DOHH2 (cell line): ENCODE results near the gene YWHAQ.
"Not testable (repeated sequence)": the region's sequence is repeated elsewhere in the genome, so short reads cannot be mapped to it uniquely, and the experiment has no call there.

Experiments
- H3F3A ChIP-seq: fragments of 200-600 bp; sonication (generic), shearing (Covaris generic); 2 replicates; pipeline ENCODE4 v1.6.0; 2016; ENCODE audit warnings: antibody characterized with exemption, mild to moderate bottlenecking; ENCODE audit not compliant: control insufficient read depth, insufficient read depth
- H3K27ac ChIP-seq: fragments of 200-600 bp; sonication (generic); 2 replicates; pipeline ENCODE4 v1.5.1; 2014; ENCODE audit warnings: low read depth, mild to moderate bottlenecking, low read length, moderate library complexity
- H3K27me3 ChIP-seq: fragments of 200-600 bp; sonication (generic); 2 replicates; pipeline ENCODE4 v1.6.1; 2014; ENCODE audit warnings: mild to moderate bottlenecking, low read length, mixed read lengths; ENCODE audit not compliant: control insufficient read depth
- H3K36me3 ChIP-seq: fragments of 200-600 bp; sonication (generic); 2 replicates; pipeline ENCODE4 v1.6.1; 2014; ENCODE audit warnings: mild to moderate bottlenecking, low read length, moderate library complexity, mixed read lengths; ENCODE audit not compliant: control insufficient read depth
- H3K4me1 ChIP-seq: fragments of 200-600 bp; sonication (generic); 2 replicates; pipeline ENCODE4 v1.6.1; 2014; ENCODE audit warnings: mild to moderate bottlenecking, low read length, mixed read lengths; ENCODE audit not compliant: control insufficient read depth
- H3K4me2 ChIP-seq: fragments of 200-600 bp; sonication (generic); 2 replicates; pipeline ENCODE4 v1.6.0; 2014; ENCODE audit warnings: mild to moderate bottlenecking, low read length, moderate library complexity
- H3K4me3 ChIP-seq: fragments of 200-600 bp; sonication (generic); 2 replicates; pipeline ENCODE4 v1.5.1; 2014; ENCODE audit warnings: mild to moderate bottlenecking, low read length, mixed read lengths
- H3K79me2 ChIP-seq: fragments of 200-600 bp; sonication (generic); 2 replicates; pipeline ENCODE4 v1.6.1; 2014; ENCODE audit warnings: mild to moderate bottlenecking, low read length, mixed read lengths; ENCODE audit not compliant: control insufficient read depth
- H3K9me2 ChIP-seq: fragments of 200-600 bp; sonication (generic); replicated peaks from 2 replicates; pipeline ENCODE4 v1.6.1; 2014; ENCODE audit warnings: mild to moderate bottlenecking, low read length, mixed read lengths; ENCODE audit not compliant: control insufficient read depth
- H3K9me3 ChIP-seq: fragments of 200-600 bp; sonication (generic); 2 replicates; pipeline ENCODE4 v1.6.1; 2014; ENCODE audit warnings: antibody characterized with exemption, low read length, mixed read lengths; ENCODE audit not compliant: control insufficient read depth, insufficient read depth
- H4K20me1 ChIP-seq: fragments of 200-600 bp; sonication (generic); 2 replicates; pipeline ENCODE4 v1.6.0; 2014; ENCODE audit warnings: low read depth, mild to moderate bottlenecking, antibody characterized with exemption, low read length, moderate library complexity; ENCODE audit not compliant: control insufficient read depth, insufficient read depth
- CTCF ChIP-seq: fragments of 200-600 bp; sonication (generic); IDR thresholded peaks from one replicate; pipeline ENCODE4 v1.5.1; 2014; ENCODE audit warnings: antibody characterized with exemption, mild to moderate bottlenecking, low read depth, low read length; ENCODE audit not compliant: poor library complexity, severe bottlenecking
- EZH2phosphoT487 ChIP-seq: fragments of 200-600 bp; sonication (generic); IDR thresholded peaks from 2 replicates; pipeline ENCODE4 v1.6.1; 2017; ENCODE audit warnings: borderline replicate concordance, mild to moderate bottlenecking, antibody characterized with exemption, low read length, moderate library complexity, mixed read lengths

The YWHAQ gene

GRCh38 chr2:9623151-9623550 is 7.6 kb downstream of the YWHAQ start:
- TF ChIP-seq EZH2phosphoT487 (no peak), CTCF (no peak)
- H3K4me3 ChIP-seq, result no peak overlapping the region
- H3K27me3 ChIP-seq, result no peaks in the 10 kb centered on the region
- H3K9me2 ChIP-seq, result no peaks in the 10 kb centered on the region
- H3K9me3 ChIP-seq, result no peaks in the 10 kb centered on the region
- H3K4me2 ChIP-seq, result no peak overlapping the region
- no peak overlapping the region for H3K27ac ChIP-seq
- H3F3A ChIP-seq, result no peaks in the 10 kb centered on the region
- H3K36me3 ChIP-seq, result peaks cover 83% of the 10 kb centered on the region
- H4K20me1 ChIP-seq, result peaks cover 37% of the 10 kb centered on the region
- H3K79me2 ChIP-seq, result peaks cover 100% of the 10 kb centered on the region
- H3K4me1 ChIP-seq, result peaks cover 24% of the 10 kb centered on the region

GRCh38 chr2:9621655-9622054 is 9.1 kb downstream of the YWHAQ start:
- not testable (repeated sequence) for H3K4me3 ChIP-seq, H3F3A ChIP-seq, H3K9me3 ChIP-seq, H3K27ac ChIP-seq, H3K27me3 ChIP-seq, H3K4me1 ChIP-seq, H3K4me2 ChIP-seq, H3K9me2 ChIP-seq
- Histone ChIP-seq H3K36me3 (peaks cover 79% of the 10 kb centered on the region), H3K79me2 (peaks cover 100% of the 10 kb centered on the region), H4K20me1 (peaks cover 22% of the 10 kb centered on the region; the same call in 1 of the 2 replicates)

GRCh38 chr2:9618410-9618809 is 12.4 kb downstream of the YWHAQ start:
- H3K4me3 ChIP-seq, result no peak overlapping the region
- no peaks in the 10 kb centered on the region for H3K9me2 ChIP-seq
- H3K79me2 ChIP-seq, result peaks cover 100% of the 10 kb centered on the region
- peaks cover 76% of the 10 kb centered on the region for H3K36me3 ChIP-seq
- no peak overlapping the region for H3K4me2 ChIP-seq
- no peak overlapping the region for H3K27ac ChIP-seq
- no peaks in the 10 kb centered on the region for H3F3A ChIP-seq
- H3K9me3 ChIP-seq, result no peaks in the 10 kb centered on the region
- H3K27me3 ChIP-seq, result no peaks in the 10 kb centered on the region
- TF ChIP-seq EZH2phosphoT487 (no peak), CTCF (no peak)
- peaks cover 10% of the 10 kb centered on the region for H3K4me1 ChIP-seq
- peaks cover 22% of the 10 kb centered on the region for H4K20me1 ChIP-seq

GRCh38 chr2:9617749-9618148 is 13.0 kb downstream of the YWHAQ start:
- peaks cover 13% of the 10 kb centered on the region for H3K4me1 ChIP-seq
- no peak overlapping the region for H3K4me2 ChIP-seq
- H3K36me3 ChIP-seq, result peaks cover 73% of the 10 kb centered on the region
- no peaks in the 10 kb centered on the region for H3F3A ChIP-seq
- H3K79me2 ChIP-seq, result peaks cover 100% of the 10 kb centered on the region
- H3K9me3 ChIP-seq, result no peaks in the 10 kb centered on the region
- TF ChIP-seq CTCF (no peak), EZH2phosphoT487 (no peak)
- peaks cover 24% of the 10 kb centered on the region for H4K20me1 ChIP-seq
- no peak overlapping the region for H3K27ac ChIP-seq
- no peaks in the 10 kb centered on the region for H3K9me2 ChIP-seq
- H3K4me3 ChIP-seq, result no peak overlapping the region
- H3K27me3 ChIP-seq, result no peaks in the 10 kb centered on the region
